AG04450 (cell line): Measurements from ENCODE around the gene HSFX3. TPM values are rescaled to one million over a fixed set of nuclear protein-coding genes. Genes with fewer than 3 reads are reported as not detected.
"Not testable (repeated sequence)": the region's sequence is repeated elsewhere in the genome, so short reads cannot be mapped to it uniquely, and the experiment has no call there.

ENCODE experiments used
- CTCF ChIA-PET: fragments of 300-600, 350-600 bp; formaldehyde crosslinking; extraction: SDS; loops from one replicate; lab custom pipeline; 2022; ENCODE audit warnings: antibody characterized with exemption, inconsistent platforms; lab: Charles Lee
- POLR2A ChIA-PET: fragments of 350-600 bp; formaldehyde crosslinking; extraction: SDS; loops from one replicate; lab custom pipeline; 2021; ENCODE audit warnings: antibody characterized with exemption, inconsistent platforms; lab: Yijun Ruan, JAX
- DNase-seq: peaks from one replicate; pipeline ENCODE4 v3.0.0-alpha.2; 2011; ENCODE audit warnings: low read depth, low spot score
- H3K27ac ChIP-seq: one replicate; pipeline ENCODE4 v1.5.1; 2012; ENCODE audit warnings: low read depth, low read length, control low read depth
- H3K27me3 ChIP-seq: one replicate; pipeline ENCODE4 v1.6.0; 2012; ENCODE audit warnings: low read length; ENCODE audit not compliant: control insufficient read depth, insufficient read depth
- H3K4me3 ChIP-seq: 2 replicates; pipeline ENCODE4 v1.5.1; 2011; ENCODE audit warnings: mild to moderate bottlenecking, low read depth, low read length, control low read depth
- H3K9me3 ChIP-seq: 2 replicates; pipeline ENCODE4 v1.5.1; 2012; ENCODE audit warnings: low read length; ENCODE audit not compliant: control insufficient read depth, insufficient read depth
- CTCF ChIP-seq: IDR thresholded peaks from 2 replicates; pipeline ENCODE4 v1.5.1; 2011; ENCODE audit warnings: low read depth, low read length, control low read depth, inconsistent platforms
- polyA plus RNA-seq: library from polyadenylated mRNA; depleted of rRNA; stranded (reverse); fragments of >200 nt; gene quantifications from 2 replicates; pipeline ENCODE4 v1.2.3, GENCODE V29; 2011

Gene HSFX3
- polyA plus RNA-seq, 1 experiment = not detected

GRCh38 chrX:149533999-149534398 is 15.7 kb downstream of the HSFX3 start:
- CTCF ChIA-PET, H3K4me3 ChIP-seq, DNase-seq, H3K27me3 ChIP-seq, POLR2A ChIA-PET, H3K27ac ChIP-seq, H3K9me3 ChIP-seq: not testable (repeated sequence)

GRCh38 chrX:149532868-149533267 is 16.9 kb downstream of the HSFX3 start:
- H3K27ac ChIP-seq, CTCF ChIA-PET, H3K9me3 ChIP-seq, H3K4me3 ChIP-seq, DNase-seq, POLR2A ChIA-PET, H3K27me3 ChIP-seq: not testable (repeated sequence)

- Histone ChIP-seq H3K4me3 (no peak overlapping the region), H3K27me3 (no peaks in the 10 kb centered on the region), H3K9me3 (no peaks in the 10 kb centered on the region), H3K27ac (no peak overlapping the region)
- CTCF ChIA-PET = no interaction called here
- no peak for TF ChIP-seq CTCF
- POLR2A ChIA-PET = no interaction called here
- DNase-seq = no peak
These were observed 18.1 kb downstream of the HSFX3 start for GRCh38 chrX:149531599-149531998.

- CTCF ChIA-PET = interaction anchor here (0.8 to 2.4 kb wide), 3 partner anchors 11 to 16 kb away, joined by 6 to 8 read pairs (median 7); partner anchors contain the start of gene EOLA1
- Histone ChIP-seq H3K4me3 (no peak overlapping the region), H3K9me3 (no peaks in the 10 kb centered on the region), H3K27ac (no peak overlapping the region), H3K27me3 (no peaks in the 10 kb centered on the region)
- no peak for DNase-seq
- POLR2A ChIA-PET = no interaction called here
- TF ChIP-seq CTCF = no peak
These were observed 21.3 kb downstream of the HSFX3 start for GRCh38 chrX:149528381-149528780.

GRCh38 chrX:149527705-149528104 is 22.0 kb downstream of the HSFX3 start:
- Histone ChIP-seq H3K27me3 (no peaks in the 10 kb centered on the region), H3K9me3 (no peaks in the 10 kb centered on the region), H3K27ac (no peak overlapping the region), H3K4me3 (no peak overlapping the region)
- no peak for DNase-seq
- ChIA-PET CTCF (interaction anchor here (2.4 kb wide), 1 partner anchor 12 kb away, joined by 7 read pairs; the partner anchor contains the start of gene EOLA1), POLR2A (no interaction called here)
- peak; percentile 60 for TF ChIP-seq CTCF

GRCh38 chrX:149526318-149527033 is 23.2 kb downstream of the HSFX3 start:
- DNase-seq, H3K27me3 ChIP-seq, H3K9me3 ChIP-seq, H3K27ac ChIP-seq, POLR2A ChIA-PET, H3K4me3 ChIP-seq: not testable (repeated sequence)
- CTCF ChIA-PET = interaction anchor here (2.4 kb wide), 1 partner anchor 14 kb away, joined by 7 read pairs; the partner anchor contains the start of gene EOLA1

- DNase-seq, H3K27me3 ChIP-seq, H3K27ac ChIP-seq, H3K4me3 ChIP-seq, POLR2A ChIA-PET, H3K9me3 ChIP-seq: not testable (repeated sequence)
- CTCF ChIA-PET = interaction anchor here (2.4 kb wide), 1 partner anchor 14 kb away, joined by 7 read pairs; the partner anchor contains the start of gene EOLA1
These were observed 23.8 kb downstream of the HSFX3 start for GRCh38 chrX:149525903-149526302.

GRCh38 chrX:149525389-149525788 is 24.3 kb downstream of the HSFX3 start:
- H3K27ac ChIP-seq, H3K9me3 ChIP-seq, CTCF ChIA-PET, H3K27me3 ChIP-seq, DNase-seq, H3K4me3 ChIP-seq, POLR2A ChIA-PET: not testable (repeated sequence)
